ENCODE measurements around the gene RANBP10.

Gene RANBP10

DNA sequence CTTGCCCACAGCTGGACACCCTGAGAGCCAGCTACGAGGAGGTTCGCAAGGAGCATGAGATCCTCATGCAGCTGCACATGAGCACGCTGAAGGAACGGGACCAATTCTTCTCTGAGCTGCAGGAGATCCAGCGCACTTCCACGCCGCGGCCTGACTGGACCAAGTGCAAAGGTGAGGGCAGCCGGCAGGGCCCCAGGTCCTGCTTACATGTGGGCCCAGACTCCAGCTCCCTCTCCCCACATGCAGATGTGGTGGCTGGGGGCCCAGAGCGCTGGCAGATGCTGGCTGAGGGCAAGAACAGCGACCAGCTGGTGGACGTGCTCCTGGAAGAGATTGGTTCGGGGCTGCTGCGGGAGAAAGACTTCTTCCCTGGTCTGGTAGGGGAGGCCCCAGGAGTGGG is 19.5 kb upstream of the RANBP10 start:
- no peak for DNase-seq

DNA sequence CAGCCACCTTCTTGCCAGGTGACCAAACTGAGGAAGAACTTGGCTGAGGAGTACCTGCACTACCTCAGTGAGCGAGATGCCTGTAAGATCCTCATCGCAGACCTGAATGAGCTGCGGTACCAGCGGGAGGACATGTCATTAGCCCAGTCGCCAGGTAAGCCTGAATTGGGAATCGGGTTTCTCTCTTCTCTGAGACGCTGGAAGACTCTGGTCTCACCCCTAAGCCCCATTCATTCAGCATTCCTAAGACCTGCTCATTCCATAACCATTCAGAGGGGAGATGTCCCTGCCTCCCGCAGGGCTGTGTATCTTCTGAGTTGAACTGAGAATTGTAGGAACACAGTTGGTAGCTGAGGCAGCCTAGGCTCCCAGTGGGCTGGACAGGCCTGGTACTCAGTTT is 18.8 kb upstream of the RANBP10 start:
- DNase-seq: no peak

DNA sequence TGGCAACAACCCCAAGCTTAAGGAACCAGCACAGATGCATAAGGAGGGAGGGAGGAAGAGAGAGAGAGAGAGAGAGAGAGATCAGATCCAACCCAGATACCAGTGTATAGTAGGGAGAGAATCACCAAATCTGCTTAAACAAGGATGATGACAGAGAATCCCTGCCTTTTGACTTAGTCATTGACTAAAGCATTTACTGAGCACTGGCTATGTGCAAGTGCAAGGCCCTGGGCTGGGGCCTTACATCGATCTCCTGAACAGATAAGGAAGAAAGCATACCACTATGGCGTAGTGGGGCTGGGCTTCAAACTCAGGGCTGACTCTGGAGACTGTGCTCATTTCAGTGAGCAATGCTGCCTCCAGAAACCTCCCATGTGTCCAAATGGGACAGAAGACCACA is 16.2 kb upstream of the RANBP10 start:
- DNase-seq: no peak

DNA sequence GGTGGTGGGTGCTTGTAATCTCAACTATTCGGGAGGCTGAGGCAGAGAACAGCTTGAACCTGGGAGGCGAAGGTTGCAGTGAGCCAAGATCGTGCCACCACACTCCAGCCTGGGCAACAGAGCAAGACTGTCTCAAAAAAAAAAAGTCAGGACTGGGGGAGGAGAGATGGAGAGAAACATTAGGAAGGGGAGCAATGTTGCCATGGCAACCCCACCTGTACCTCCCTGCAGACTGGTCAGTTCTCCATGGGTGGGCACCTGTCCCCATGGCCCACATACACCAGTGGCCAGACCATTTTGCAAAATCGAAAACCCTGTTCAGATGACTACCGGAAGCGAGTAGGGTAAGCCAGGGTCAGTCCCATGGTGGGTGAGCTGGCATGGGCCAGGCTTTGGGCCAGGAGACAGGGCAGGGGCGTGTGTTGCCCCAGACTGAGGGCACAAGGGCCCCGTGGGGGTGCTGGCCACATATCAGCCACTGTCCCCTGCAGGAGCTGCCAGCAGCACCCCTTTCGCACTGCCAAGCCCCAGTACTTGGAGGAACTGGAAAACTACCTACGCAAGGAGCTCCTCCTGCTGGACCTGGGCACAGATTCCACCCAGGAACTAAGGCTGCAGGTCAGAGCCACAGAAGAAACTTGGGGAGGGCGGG is 14.4 kb upstream of the RANBP10 start:
- no peak for DNase-seq

DNA sequence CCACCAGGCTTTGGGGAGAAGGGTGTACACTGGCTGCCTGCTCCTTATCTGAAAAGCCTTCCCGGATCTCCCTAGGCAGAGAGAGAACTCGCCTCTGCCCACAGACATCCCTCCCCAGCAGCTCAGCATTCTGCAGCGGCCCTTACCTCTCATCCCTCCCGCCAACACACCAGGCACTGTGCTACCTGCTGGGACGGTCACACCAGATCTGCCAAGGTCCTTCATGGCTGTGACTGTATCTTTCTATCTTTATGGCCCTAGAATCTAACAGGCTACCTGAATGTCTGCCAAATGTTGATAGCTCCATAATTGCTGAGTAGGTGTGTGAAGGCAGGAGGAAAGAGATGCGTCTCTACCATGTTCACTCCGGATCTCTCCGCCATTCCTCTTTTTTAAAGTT is 8.2 kb upstream of the RANBP10 start:
- no peak for DNase-seq

DNA sequence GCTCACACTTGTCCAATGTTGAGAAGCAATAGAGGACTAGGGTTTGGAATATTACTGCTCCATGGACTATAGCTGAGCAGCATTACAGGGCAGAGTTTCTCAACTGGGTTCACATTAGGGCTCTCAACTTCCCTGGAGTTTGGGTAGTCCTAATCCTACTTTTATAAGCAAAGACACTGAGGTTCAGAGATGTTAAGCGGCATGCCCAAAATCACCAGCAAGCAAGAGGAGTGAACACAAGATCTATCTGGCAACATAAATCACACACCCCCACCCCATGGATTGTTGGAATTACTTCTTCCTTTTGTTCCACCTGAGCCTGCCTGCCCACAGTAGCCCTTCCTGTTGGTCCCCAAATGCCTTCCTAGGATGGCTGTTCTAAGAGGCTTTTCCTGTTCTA is 5.5 kb upstream of the RANBP10 start:
- no peak for DNase-seq

DNA sequence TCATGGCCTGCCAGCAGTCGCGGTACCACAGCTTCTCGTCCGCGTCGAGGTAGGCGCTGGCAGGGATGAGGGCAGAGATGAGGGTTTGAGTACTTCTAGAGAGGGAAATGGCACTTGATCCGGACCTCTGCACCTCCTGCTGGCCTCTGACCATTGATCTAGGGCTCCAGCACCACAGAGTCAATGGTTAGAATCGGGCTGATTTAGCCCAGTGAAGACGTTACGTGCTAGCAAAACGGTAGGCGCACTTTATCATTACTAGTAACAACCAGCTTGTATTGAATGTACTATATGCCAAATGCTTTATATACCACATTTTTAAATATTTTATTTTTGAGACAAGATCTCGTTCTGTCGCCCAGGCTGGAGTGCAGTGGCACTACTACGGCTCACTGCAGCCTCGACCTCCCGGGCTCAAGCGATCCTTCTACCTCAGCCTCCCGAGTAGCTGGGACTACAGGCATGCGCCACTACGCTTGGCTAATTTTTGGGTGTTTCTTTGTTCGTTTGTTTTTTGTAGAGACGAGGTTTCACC is 855 bp upstream of the RANBP10 start:
- DNase-seq: no peak

DNA sequence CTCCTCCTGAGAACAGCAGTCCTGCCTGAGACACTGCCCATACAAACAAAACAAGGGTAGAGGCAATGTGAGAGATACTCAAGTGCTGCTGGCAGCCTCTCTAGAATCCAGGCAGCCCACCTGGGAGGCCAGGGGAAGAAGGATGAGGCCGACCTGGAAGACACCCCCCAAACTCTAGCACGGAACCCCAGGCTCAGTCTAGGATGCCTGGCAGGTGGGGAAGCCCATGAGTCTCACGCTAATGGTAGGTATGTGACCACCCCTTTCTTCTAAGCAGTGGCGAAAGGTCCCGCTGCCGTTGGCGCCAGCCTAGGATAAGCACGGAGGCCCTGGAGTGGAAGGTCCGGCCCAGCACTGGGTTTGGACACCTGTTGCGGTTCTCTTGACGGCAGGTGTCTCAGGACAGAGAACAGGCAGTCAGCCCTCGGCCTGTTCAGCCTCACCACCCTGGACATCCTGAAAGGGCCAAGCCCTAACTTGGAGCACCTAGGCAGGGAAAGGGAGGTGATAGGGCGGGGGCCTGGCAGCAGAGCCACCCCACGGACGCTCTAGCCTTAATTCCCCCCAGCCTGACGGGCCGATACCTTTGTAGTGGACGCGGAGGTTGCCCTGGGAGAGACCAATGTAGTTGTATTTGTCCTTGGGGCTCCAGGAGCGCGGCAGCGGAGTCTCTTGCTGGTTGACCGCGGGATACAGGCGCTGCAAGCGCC is 487 bp downstream of the RANBP10 start:
- DNase-seq: no peak

DNA sequence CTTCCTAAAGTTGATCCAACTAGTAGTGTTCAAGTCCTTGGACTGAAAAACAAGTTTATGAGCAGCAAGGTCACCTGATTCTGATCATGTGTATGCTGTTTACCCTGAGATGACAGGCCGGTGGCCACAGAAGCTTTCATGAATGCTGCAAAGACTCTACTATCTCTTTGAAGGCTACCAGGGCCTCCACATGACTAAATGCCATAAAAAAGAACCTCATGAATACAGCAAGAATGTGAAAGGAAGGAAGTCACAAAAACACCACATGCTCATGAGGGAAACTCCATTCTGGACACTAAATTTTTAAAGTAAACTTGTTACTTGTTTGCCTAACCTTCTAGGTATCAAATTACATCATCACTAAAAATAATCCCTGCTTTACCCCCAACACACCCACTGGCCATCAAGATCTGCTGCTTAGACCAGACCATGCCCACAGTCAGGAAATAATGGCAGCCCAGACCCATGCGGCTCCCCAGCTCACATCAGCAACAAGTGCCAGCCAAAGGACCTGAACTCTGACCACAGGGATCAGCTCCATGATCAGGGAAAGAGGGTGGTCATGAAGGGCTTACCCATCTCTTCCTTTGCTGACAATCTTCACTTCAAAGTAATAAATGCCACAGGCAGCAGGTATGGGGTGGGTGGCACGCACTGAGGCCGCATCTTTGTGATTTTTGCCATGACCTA is 1.4 kb downstream of the RANBP10 start:
- DNase-seq: no peak

DNA sequence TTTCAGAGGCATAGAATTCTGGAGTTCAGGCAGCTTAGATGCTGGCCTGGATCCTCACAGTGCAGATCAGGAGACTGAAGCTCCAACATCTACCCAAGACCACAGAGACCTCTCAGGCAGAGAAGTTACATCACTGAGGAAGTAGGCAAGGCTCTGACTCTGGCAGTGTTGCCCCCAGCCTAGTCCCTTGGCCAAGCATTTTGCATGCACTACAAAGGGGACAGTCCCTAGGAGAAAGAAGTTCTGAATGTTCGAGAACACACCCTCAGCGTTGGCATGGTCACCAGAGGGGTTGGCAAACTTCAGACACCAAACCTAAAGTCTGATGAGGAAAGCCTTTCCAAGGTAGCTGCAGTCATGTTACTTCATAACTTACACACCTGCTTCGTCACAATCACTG is 2.5 kb downstream of the RANBP10 start:
- no peak for DNase-seq

DNA sequence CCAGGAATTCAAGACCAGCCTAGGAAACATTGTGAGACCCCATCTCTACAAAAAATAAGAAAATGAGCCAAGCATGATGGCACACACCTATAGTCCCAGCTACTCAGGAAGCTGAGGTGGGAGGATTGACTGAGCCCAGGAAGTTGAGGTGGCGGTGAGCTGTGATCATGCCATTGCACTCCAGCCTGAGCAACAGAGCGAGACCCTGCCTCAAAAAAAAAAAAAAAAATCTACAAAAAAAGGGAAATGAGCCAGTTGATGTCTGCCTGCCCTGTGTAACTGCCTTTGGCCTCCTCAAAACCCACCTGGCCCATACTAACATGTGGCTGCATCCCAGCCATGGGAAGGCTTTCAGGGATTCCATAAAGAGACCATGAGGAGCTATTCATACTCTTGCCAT is 4.5 kb downstream of the RANBP10 start:
- no peak for DNase-seq

DNA sequence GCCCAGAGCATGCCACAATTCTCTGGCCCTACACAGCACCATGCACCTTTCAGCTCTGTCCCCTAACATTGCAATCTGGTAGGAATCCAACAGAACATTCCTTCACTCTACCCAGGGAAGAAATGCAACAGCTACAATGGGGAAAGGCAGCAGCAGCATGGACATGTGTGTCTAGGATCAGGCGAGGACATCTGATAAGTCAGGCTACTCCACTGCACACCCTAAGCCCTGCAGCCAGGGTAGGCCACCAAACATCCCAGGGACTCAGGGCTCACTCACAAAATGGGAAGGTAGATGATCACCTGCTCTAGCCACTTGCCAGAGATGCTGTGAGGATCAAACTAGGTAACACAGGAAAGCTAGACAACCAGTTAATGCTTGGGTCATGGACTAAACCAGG is 5.1 kb downstream of the RANBP10 start:
- no peak for DNase-seq

DNA sequence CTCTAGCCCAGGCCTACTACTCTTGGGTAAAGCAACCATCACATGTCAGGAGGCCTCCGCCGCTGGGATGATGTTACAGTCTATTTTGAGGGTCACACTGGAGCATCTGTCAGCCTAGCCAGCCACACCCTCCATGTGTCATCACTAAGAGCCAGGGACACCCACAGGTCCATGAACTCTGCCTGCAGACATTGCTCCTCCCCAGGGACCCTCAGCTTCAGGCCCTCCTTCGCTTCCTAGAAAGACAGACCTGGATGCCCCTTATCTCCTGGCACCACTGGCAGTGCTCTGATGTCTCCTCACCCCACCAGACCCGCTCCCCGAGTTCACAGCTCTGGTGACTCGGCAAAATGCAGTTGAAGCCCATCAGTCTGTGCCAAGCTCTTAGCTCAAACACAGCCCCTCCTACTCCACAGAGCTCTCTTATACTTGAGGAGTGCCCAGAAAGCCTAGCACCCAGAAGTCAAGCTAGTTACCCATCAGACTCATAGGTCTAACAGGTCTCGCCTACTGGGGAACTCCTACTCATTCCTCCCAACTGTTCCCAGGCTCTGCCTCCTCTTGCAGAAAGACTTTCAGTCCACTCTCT is 5.9 kb downstream of the RANBP10 start:
- DNase-seq: no peak

DNA sequence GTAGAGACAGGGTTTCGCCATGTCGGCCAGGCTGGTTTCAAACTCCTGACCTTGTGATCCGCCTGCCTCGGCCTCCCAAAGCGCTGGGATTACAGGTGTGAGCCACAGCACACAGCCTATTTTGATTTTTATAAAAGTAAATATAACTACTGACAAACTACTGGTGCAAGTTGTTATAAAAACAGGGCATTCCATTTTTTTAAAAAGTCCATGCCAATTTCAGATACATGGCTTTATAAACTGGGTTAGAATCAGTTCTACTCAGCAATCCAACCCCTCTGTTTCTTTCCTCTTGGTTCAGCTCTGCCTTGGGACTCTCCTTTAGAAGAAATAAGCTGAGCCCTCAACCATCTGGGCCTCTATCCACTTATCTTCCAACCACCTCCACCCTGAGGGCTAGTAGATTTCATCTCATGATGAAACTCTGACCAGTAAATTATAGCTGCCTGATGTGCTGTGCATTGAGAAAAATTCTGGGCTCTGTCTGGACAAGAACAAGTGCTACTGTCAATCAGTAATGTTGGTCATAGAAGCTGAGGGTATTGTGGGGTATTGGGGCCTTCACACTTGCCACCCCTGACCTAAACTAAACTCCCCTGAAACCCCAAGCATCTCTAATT is 10.2 kb downstream of the RANBP10 start:
- DNase-seq: no peak

DNA sequence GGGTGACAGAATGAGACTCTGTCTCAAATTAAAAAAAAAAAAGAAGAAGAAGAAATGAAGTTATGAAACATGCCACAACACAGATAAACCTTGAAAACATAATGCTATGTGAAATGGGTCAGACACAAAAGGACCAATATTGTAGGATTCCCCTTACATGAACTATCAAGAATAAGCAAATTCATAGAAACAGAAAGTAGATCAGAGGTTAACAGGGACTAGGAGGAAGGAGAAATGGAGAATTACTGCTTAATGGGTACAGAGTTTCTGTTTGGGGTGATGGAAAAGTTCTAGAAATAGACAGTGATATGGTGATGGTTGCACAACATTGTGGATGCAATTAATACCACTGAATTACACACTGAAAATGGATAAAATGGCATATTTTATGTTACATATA is 16.3 kb downstream of the RANBP10 start:
- DNase-seq: no peak

DNA sequence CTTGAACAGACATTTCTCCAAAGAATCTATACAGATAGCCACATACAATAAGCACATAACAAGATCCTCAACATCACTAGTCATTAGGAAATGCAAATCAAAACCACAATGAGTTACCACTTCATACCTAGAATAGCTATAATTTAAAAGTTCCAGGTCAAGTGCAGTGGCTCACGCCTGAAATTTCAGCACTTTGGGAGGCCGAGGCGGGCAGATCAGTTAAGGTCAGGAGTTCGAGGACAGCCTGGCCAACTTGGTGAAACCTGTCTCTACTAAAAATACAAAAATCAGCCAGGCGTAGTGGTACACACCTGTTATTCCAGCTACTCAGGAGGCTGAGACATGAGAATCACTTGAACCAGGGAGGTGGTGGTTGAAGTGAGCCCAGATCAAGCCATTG is 19.9 kb downstream of the RANBP10 start:
- no peak for DNase-seq

DNA sequence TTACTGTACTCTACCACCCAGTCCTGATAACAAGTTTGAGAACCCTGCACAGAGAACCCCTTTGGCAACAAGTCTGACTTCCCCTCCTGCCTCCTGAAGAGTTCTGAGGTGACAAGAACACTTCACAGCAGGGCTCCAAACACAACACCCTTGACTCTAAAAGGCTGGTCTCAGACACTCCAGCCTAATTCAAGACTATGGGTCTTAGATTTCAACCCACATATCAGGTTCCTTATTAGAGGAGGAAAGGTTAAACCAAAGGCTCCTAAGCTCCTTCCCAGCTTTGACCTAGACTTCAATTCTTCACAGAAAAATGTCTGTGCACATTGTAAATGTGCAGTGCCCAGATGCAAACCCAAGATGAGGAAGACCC is 23.0 kb downstream of the RANBP10 start:
- peak; percentile 14 for DNase-seq

DNA sequence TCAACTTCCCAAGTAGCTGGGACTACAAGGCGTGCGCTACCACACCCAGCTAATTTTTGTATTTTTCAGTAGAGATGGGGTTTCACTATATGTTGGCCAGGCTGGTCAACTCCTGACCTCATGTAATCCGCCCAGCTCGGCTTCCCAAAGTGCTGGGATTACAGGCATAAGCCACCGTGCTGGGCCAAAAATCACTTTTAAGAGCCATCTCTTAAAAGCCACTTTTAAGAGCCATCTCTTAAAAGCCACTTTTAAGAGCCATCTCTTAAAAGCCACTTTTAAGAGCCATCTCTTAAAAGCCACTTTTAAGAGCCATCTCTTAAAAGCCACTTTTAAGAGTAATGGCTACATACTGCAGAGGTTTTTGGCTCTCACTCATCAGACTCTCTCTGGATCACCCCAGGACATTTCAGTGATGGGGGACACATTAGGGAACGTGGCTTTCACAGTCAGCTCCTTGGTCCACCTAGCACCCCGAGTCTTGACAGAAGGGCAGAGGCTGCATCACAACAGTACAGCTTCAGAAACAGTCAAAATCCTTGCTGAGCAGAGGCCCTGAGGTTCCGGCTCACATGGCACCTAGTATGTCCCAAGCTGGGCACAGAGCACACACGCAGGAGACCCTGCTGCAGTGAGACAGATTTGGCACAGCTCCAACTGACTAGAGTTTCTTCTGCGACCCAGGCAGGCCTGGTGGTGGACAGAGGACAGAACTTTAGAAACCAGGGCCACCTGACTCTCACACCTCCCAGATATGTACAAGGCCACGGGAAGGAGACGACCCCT is 23.6 kb downstream of the RANBP10 start:
- DNase-seq: peak; percentile 19

DNA sequence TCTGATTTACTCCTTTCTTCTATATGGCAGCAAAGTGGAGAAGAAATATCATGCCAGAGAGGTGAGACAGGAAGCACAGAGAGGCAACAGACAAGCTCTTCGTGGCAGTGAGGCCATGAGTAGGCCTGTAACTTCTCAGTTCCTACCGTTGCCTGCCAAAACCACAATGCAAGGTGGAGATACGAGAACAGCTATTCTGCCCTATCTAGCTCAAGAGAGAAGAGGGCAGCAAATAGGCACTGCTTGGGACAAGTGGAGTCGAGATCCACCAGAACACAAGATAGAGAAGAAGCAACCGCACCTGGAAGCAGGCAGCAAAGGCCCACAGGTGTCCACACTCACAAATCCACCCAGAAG is 24.8 kb downstream of the RANBP10 start:
- DNase-seq: no peak

DNA sequence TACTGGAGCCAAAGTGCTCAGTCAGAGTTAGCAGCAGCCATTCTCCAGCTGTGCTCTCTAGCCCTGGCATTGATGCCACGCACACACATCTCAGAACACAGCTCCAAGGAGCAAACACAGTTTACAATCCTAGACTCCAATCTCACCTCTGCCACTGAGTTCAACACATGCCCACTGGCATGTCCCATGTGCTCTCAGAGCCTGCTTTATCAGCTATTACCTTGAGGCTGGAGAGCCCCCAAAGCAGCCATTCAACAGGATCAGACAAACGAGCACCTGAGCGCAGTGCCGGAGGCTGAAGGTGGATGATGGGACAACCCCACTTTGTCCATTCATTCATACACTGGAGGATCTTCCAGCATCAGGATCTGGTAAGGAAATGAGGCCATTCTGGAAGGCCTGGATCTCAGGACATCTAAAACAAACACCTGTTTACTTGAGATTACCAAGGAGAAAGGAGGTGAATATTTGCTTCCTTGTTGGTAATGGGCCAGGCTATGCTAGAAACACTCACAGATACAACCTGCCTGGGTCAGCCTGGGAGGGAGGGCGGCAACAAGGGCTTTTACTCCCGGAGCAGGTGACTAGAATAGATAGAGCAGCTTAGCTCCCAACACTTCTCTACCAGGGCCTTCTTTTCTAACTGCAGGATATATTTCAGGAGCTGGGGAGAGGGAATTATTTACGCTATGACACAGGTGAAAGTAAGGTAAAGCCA is 25.4 kb downstream of the RANBP10 start:
- DNase-seq: no peak

DNA sequence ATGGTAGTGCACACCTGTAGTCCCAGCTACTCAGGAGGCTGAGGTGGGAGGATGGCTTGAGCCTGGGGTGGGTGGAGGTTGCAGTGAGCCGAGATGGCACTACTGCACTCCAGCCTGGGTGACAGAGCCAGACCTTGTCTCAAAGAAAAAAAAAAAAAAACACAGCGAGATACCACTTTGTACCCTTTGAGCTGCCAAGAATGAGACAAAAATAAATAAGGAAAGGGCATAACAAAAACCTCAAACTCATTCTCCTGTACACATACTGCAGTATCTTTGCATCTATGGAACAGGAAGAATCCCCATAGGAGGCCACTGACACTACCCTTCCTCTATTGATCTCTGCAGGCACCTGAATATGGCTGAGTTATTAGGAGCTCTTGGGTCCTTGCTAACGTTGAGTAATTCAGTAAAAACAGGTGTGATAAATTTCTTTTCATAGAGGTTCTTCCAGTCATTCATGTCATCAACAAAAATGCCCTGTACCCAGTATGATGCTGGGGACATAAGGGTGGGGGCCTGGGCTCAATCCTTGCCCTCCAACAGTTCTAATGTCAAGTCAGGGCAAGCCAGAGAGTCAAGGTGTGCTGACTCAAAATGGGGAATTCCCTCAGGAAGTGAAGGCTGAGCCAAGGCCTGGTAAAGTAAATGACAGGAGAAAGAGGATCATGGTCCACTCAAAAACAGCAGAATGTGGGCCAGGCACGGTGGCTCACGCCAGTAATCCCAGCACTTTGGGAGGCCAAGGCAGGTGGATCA is 26.9 kb downstream of the RANBP10 start:
- DNase-seq: no peak
